Measurements from ENCODE around the gene PLPPR4. TPM values are rescaled to one million over a fixed set of nuclear protein-coding genes. Genes with fewer than 3 reads are reported as not detected.
"Not testable (repeated sequence)": the region's sequence is repeated elsewhere in the genome, so short reads cannot be mapped to it uniquely, and the experiment has no call there.

PLPPR4 gene
- total RNA-seq, 4 donors from 2014 or later, result 1.8 to 7.2 (median 3.4) TPM

DNA sequence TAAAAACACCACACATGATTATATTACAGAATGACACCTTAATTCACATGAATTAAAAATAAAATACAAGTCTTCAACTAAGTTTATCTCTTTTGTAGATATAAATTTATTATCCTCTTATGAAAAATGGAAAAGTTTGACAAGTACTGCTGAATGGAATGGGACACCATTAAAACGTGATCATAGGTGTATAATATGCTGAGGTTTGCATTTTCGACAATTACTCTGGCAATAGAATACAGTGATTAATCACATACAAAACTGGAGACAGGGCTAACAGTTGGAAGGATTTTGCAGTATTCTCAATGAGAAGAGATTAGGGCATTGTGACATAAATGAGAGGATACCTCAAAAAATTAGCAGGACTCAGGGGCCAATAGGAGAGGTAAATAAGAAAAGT is 17.1 kb upstream of the PLPPR4 start:
- 72% methylated on average over 2 of the region's 2 CpGs for WGBS
- Histone ChIP-seq H3K4me1 (no peaks in the 10 kb centered on the region), H3K36me3 (no peaks in the 10 kb centered on the region), H3K4me3 (no peak overlapping the region), H3K27me3 (no peaks in the 10 kb centered on the region), H3K27ac (no peak overlapping the region), H3K9me3 (no peaks in the 10 kb centered on the region)
- DNase-seq (ENCODE audit: low spot score in 2 of 2), result no peak
- TF ChIP-seq POLR2AphosphoS5 (IDR thresholded peaks at IDR 0.05) (no peak), EP300 (IDR thresholded peaks at IDR 0.05) (no peak)

DNA sequence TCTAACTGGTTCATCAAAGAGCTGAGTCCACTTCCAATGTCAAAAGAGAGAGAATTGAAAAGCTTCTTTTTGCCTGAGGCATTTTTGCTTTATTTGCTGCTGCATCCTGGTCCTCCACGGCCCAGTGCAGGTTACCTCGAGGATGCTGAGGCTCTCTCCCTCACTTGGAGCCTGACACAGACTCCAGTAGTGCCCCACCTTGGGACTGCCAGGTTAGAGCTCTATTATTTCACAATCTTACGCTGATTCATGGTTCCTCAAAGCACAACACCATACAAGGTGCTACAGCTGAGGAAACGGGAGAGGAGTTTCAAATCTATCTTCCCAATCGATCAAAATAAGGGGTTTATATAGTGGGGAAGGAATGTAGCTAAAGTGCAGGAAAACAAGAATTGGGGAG is 13.6 kb upstream of the PLPPR4 start:
- no peaks in the 10 kb centered on the region for H3K27me3 ChIP-seq
- H3K4me1 ChIP-seq, result no peaks in the 10 kb centered on the region
- TF ChIP-seq POLR2A (IDR thresholded peaks at IDR 0.05) (no peak), POLR2AphosphoS5 (IDR thresholded peaks at IDR 0.05) (no peak), EP300 (IDR thresholded peaks at IDR 0.05) (no peak)
- TF ChIP-seq, protein P1, sequence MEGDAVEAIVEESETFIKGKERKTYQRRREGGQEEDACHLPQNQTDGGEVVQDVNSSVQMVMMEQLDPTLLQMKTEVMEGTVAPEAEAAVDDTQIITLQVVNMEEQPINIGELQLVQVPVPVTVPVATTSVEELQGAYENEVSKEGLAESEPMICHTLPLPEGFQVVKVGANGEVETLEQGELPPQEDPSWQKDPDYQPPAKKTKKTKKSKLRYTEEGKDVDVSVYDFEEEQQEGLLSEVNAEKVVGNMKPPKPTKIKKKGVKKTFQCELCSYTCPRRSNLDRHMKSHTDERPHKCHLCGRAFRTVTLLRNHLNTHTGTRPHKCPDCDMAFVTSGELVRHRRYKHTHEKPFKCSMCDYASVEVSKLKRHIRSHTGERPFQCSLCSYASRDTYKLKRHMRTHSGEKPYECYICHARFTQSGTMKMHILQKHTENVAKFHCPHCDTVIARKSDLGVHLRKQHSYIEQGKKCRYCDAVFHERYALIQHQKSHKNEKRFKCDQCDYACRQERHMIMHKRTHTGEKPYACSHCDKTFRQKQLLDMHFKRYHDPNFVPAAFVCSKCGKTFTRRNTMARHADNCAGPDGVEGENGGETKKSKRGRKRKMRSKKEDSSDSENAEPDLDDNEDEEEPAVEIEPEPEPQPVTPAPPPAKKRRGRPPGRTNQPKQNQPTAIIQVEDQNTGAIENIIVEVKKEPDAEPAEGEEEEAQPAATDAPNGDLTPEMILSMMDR (IDR thresholded peaks at IDR 0.05), result no peak
- no peak overlapping the region for H3K4me3 ChIP-seq
- no peak for DNase-seq (ENCODE audit: low spot score in 2 of 2)
- H3K27ac ChIP-seq, result no peak overlapping the region
- H3K36me3 ChIP-seq, result no peaks in the 10 kb centered on the region
- no peaks in the 10 kb centered on the region for H3K9me3 ChIP-seq
- WGBS, result 82% methylated on average over 5 of the region's 5 CpGs

GRCh38 chr1:99251308-99251707 is 13.0 kb upstream of the PLPPR4 start:
- no peaks in the 10 kb centered on the region for H3K4me1 ChIP-seq
- TF ChIP-seq POLR2AphosphoS5 (IDR thresholded peaks at IDR 0.05) (no peak), POLR2A (IDR thresholded peaks at IDR 0.05) (no peak), EP300 (IDR thresholded peaks at IDR 0.05) (no peak)
- TF ChIP-seq, protein P1 (IDR thresholded peaks at IDR 0.05), result no peak
- no peaks in the 10 kb centered on the region for H3K36me3 ChIP-seq
- H3K4me3 ChIP-seq, result no peak overlapping the region
- WGBS, result 98% methylated on average over 1 of the region's 1 CpG
- no peaks in the 10 kb centered on the region for H3K27me3 ChIP-seq
- no peak overlapping the region for H3K27ac ChIP-seq
- H3K9me3 ChIP-seq, result no peaks in the 10 kb centered on the region
- DNase-seq (ENCODE audit: low spot score in 2 of 2), result no peak

DNA sequence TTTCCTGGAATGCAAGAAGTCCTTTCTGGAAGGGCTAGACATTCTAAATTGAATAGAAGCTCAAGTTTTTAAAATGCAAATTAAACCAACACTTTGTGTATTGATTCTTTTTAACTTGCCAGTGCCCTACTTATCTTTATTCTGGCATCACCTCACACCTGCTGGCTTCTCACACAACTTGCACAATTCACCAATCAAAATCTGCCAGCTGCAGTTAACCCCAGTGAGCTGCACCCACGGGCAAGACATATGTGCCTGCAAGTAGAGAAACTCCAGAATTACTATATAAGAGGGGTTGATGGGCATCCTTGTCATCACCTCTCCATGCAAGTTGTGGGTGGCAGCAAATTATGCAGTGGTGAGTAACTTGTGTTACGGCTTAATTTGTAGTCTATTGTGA is 11.7 kb upstream of the PLPPR4 start:
- Histone ChIP-seq H3K4me1 (no peaks in the 10 kb centered on the region), H3K27me3 (no peaks in the 10 kb centered on the region), H3K9me3 (no peaks in the 10 kb centered on the region), H3K36me3 (no peaks in the 10 kb centered on the region), H3K4me3 (no peak overlapping the region), H3K27ac (no peak overlapping the region)
- no peak for TF ChIP-seq EP300 (IDR thresholded peaks at IDR 0.05)
- TF ChIP-seq POLR2A (IDR thresholded peaks at IDR 0.05), result no peak
- no peak for TF ChIP-seq POLR2AphosphoS5 (IDR thresholded peaks at IDR 0.05)
- TF ChIP-seq, protein P1 (IDR thresholded peaks at IDR 0.05), result no peak
- WGBS, result 84% methylated on average over 2 of the region's 2 CpGs
- DNase-seq (ENCODE audit: low spot score in 2 of 2), result no peak

DNA sequence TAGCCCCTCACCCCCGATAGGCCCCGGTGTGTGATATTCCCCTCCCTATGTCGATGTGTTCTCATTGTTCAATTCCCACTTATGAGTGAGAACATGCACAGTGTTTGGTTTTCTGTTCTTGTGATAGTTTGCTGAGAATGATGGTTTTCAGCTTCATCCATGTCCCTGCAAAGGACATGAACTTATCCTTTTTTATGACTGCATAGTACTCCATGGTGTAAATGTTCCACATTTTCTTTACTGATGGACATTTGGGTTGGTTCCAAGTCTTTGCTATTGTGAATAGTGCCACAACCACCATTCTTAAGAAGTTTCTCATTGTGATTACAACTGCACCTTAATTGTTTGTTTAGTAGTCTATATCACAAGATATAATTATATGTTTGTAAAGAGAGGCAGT is 3.9 kb upstream of the PLPPR4 start:
- peaks cover 11% of the 10 kb centered on the region for H3K4me1 ChIP-seq
- 98% methylated on average over 3 of the region's 3 CpGs for WGBS
- not testable (repeated sequence) for H3K4me3 ChIP-seq; H3K9me3 ChIP-seq; H3K27ac ChIP-seq; DNase-seq (ENCODE audit: low spot score in 2 of 2); H3K36me3 ChIP-seq
- H3K27me3 ChIP-seq, result peaks cover 13% of the 10 kb centered on the region

- DNase-seq (ENCODE audit: low spot score in 2 of 2), result no peak
Observed at GRCh38 chr1:99265124-99265523, 832 bp downstream of the PLPPR4 start.

More at GRCh38 chr1:99265124-99265523, 832 bp downstream of the PLPPR4 start:
- H3K4me1 ChIP-seq, result peaks cover 11% of the 10 kb centered on the region
- WGBS, result 49% methylated on average over 3 of the region's 3 CpGs
- no peaks in the 10 kb centered on the region for H3K9me3 ChIP-seq
- TF ChIP-seq, protein P1 (IDR thresholded peaks at IDR 0.05), result no peak
- TF ChIP-seq EP300 (IDR thresholded peaks at IDR 0.05) (no peak), POLR2AphosphoS5 (IDR thresholded peaks at IDR 0.05) (no peak), POLR2A (IDR thresholded peaks at IDR 0.05) (no peak)
- H3K27me3 ChIP-seq, result peaks cover 17% of the 10 kb centered on the region
- peak overlapping the region; percentile 58 for H3K4me3 ChIP-seq
- H3K36me3 ChIP-seq, result no peaks in the 10 kb centered on the region
- no peak overlapping the region for H3K27ac ChIP-seq

All from suprapubic skin (tissue), 4 donors.